NCI-H128 (cell line): ENCODE measurements around the gene AURKAIP1.

ENCODE experiments used
- DNase-seq: peaks from one replicate; lab custom pipeline; 2025; ENCODE audit not compliant: unreplicated experiment; lab: John Stamatoyannopoulos, UW

The AURKAIP1 gene

GRCh38 chr1:1348420-1349255 lies 26.4 kb downstream of the AURKAIP1 start:
- no peak for DNase-seq

- DNase-seq, result no peak
Observed at GRCh38 chr1:1347663-1348419, 27.2 kb downstream of the AURKAIP1 start.

GRCh38 chr1:1347026-1347595 lies 27.9 kb downstream of the AURKAIP1 start:
- DNase-seq, result no peak

GRCh38 chr1:1346501-1346890 lies 28.5 kb downstream of the AURKAIP1 start:
- DNase-seq, result no peak

GRCh38 chr1:1345860-1346500 lies 29.0 kb downstream of the AURKAIP1 start:
- DNase-seq, result no peak

- no peak for DNase-seq
Observed at GRCh38 chr1:1345384-1345783, 29.6 kb downstream of the AURKAIP1 start.

- DNase-seq, result no peak
Observed at GRCh38 chr1:1344655-1345361, 30.2 kb downstream of the AURKAIP1 start.

- no peak for DNase-seq
Observed at GRCh38 chr1:1343811-1344421, 31.1 kb downstream of the AURKAIP1 start.

GRCh38 chr1:1342584-1343115 lies 32.4 kb downstream of the AURKAIP1 start:
- DNase-seq, result no peak

- no peak for DNase-seq
Observed at GRCh38 chr1:1342061-1342562, 32.9 kb downstream of the AURKAIP1 start.

GRCh38 chr1:1341549-1342021 lies 33.4 kb downstream of the AURKAIP1 start:
- no peak for DNase-seq

- DNase-seq, result no peak
Observed at GRCh38 chr1:1340791-1341548, 34.0 kb downstream of the AURKAIP1 start.

- DNase-seq, result no peak
Observed at GRCh38 chr1:1340185-1340584, 34.8 kb downstream of the AURKAIP1 start.

GRCh38 chr1:1338278-1338677 lies 36.7 kb downstream of the AURKAIP1 start:
- DNase-seq, result no peak

GRCh38 chr1:1337793-1338147 lies 37.2 kb downstream of the AURKAIP1 start:
- no peak for DNase-seq

GRCh38 chr1:1336931-1337792 lies 37.8 kb downstream of the AURKAIP1 start:
- no peak for DNase-seq

- no peak for DNase-seq
Observed at GRCh38 chr1:1336446-1336845, 38.6 kb downstream of the AURKAIP1 start.

GRCh38 chr1:1335792-1336248 lies 39.2 kb downstream of the AURKAIP1 start:
- no peak for DNase-seq
